Stimulated activated CD8-positive, alpha-beta memory T cell treated with anti-CD3 and anti-CD28 coated beads, Interleukin-7, amount 100 ng/mL, for 1 hour (primary cell): ENCODE measurements around the gene S100A6.
"Not testable (repeated sequence)": the region's sequence is repeated elsewhere in the genome, so short reads cannot be mapped to it uniquely, and the experiment has no call there.

Source experiments
- DNase-seq, 2 donors: peaks; one replicate each; pipeline ENCODE4 v3.0.0-alpha.2; 2020; ENCODE audit warnings: low read depth in 2 of 2

Gene S100A6

GRCh38 chr1:153563991-153564390, 28.2 kb upstream of the S100A6 start:
- no peak for DNase-seq

GRCh38 chr1:153563483-153563901, 27.7 kb upstream of the S100A6 start:
- DNase-seq = no peak

- not testable (repeated sequence) for DNase-seq
Observed at GRCh38 chr1:153562021-153562420, 26.2 kb upstream of the S100A6 start.

- DNase-seq = no peak
Observed at GRCh38 chr1:153561466-153561985, 25.7 kb upstream of the S100A6 start.

- DNase-seq = no peak
Observed at GRCh38 chr1:153560771-153561465, 25.1 kb upstream of the S100A6 start.

GRCh38 chr1:153560241-153560640, 24.4 kb upstream of the S100A6 start:
- DNase-seq = no peak

GRCh38 chr1:153557877-153558276, 22.1 kb upstream of the S100A6 start:
- DNase-seq = no peak

GRCh38 chr1:153556348-153556747, 20.6 kb upstream of the S100A6 start:
- DNase-seq = no peak

- DNase-seq = no peak
Observed at GRCh38 chr1:153553830-153554541, 18.2 kb upstream of the S100A6 start.

- no peak for DNase-seq
Observed at GRCh38 chr1:153553096-153553495, 17.3 kb upstream of the S100A6 start.

GRCh38 chr1:153552335-153552734, 16.5 kb upstream of the S100A6 start:
- no peak for DNase-seq

- DNase-seq = no peak
Observed at GRCh38 chr1:153550827-153551500, 15.2 kb upstream of the S100A6 start.

- no peak for DNase-seq
Observed at GRCh38 chr1:153550398-153550758, 14.6 kb upstream of the S100A6 start.

GRCh38 chr1:153549741-153550397, 14.1 kb upstream of the S100A6 start:
- DNase-seq = no peak

- no peak for DNase-seq
Observed at GRCh38 chr1:153548722-153549688, 13.2 kb upstream of the S100A6 start, which contains the start of gene S100A3. Gene S100A3 (minus strand): TSS chr1:153549258. CDS start chr1:153548485, 773 bp downstream.

GRCh38 chr1:153547560-153548551, 12.1 kb upstream of the S100A6 start:
- DNase-seq = no peak

- DNase-seq = no peak
Observed at GRCh38 chr1:153546796-153547559, 11.2 kb upstream of the S100A6 start.

GRCh38 chr1:153546371-153546770, 10.6 kb upstream of the S100A6 start:
- DNase-seq = no peak
